NCI-H187 treated with DMSO at 0.1 percent for 48 hours (cell line): Measurements from ENCODE around the gene TMEM140.
"Not testable (repeated sequence)": the region's sequence is repeated elsewhere in the genome, so short reads cannot be mapped to it uniquely, and the experiment has no call there.

Source experiments
- DNase-seq: peaks from one replicate; lab custom pipeline; 2025; lab: John Stamatoyannopoulos, UW

The TMEM140 gene

DNA sequence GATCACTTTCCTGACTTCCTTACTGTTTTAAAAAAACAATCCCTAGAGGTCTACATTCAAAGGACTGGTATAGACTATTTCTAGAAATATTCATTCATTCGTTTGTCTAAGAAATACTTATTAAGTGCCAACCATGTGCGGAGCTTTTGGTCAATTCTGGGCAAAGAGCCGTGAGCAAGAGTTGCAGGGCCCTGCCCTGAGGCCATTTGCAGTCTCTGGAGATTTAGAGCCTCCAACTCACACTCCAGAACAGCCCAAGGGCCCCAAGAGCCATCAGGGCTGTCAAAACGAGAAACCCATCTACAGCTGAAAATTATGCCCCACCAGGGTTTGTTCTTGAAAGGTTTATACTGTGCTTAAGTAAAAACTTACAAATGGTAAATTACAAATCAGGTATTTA, 47.3 kb downstream of the TMEM140 start:
- DNase-seq, result no peak

DNA sequence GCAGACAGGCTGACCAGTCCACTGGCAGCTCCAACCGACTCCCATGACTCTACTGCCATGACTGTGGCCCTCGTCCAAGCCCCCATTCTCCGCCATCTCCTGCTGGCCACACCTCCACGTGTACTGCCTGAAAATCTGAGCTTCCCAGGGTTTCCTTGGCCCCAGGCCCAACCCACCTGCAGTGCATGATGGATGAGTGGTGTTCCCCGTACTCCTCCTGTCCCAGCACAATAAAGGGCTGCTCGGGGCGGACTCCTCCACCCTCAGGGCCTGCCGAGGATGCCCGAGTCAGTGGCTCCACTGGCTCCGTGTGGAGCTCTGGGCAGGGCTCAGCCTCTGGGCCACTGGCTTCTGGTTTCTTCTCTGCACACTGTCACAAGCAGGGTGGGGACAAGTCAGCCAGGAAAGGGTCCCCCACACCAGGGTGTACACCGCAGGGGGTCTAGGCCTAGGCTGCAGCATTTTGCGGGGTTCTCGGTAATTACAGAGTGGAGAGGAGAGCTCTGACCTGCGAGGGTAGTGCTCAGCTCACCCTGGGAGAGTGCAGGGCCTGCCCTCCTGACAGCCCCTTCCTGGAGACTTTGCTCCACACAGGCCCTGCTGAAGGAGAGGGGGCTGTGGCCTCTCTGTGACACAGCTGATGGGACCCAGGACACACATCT, 48.2 kb downstream of the TMEM140 start:
- DNase-seq, result no peak

DNA sequence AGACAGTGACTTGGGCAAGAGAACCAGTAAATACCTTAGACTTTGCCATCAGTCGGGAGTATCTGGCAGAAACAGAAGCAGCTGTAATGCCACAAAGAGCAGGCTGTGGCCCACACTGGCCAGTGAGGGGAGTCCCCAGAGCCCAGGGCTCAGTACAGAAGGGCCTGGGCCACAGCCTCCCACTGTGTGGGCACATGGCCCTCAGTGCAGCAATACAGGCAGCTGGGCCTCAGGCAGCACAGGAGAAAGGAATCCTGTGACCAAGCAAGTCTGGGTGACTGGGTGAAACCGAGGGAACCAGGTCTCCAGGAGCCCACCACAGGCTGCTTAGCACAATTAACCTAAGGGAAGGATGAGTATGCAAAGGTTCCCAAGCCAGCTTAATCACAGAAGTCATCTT, 49.5 kb downstream of the TMEM140 start:
- no peak for DNase-seq

DNA sequence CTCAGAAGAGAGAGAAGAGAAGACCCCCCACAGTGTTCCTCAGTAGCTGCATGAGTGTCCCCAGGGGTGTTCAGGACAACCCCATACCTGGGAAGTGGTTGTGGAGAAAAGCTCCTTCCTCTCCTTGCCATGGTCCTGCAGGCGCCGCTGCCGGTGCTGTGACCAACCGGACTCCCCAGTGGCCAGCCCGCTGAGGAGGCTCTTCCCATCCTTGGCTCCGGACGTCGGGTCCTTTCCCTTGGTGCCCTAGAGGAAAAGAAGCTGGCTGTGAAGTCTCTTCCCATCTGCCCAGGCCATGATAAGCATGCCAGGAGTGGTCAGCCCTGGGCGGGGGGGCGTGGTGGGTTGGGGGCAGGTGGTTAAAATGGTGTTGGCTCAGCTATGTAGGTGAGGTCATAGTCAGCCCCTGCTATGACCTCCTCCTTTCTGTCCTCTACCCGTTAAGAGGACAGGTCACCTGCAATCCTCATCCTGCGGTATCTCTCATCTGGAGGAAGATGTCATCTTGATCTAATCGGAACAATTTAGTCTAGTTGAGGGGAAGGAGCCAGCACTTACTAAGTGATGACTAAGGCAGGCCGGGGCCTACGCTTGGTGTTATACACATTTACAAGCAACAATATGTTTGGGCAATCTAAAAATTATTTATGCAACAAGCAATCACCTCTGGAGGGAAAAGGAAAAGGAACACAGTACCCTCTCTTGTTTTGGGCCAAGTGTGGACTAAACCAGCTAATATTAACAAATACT, 50.2 kb downstream of the TMEM140 start:
- DNase-seq, result no peak

DNA sequence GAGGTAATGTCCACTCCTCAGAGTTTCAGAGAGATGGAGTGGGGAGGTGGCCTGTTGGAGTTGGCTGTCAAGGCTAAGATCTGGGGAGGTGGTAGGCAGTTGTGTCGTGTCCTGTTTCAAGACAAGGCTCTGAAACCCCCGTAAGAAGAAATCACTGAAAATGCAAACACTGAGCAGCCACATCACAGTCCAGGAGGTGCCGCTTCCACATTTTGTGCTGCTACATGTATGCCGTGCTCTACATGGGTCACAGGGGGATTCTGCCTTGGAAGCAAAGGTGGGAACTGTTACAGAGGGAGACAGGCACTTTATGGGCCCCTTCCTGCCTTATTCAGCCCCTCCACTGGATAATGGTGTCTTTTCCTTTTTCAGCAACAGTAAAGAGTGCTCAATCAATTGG, 51.6 kb downstream of the TMEM140 start:
- no peak for DNase-seq

DNA sequence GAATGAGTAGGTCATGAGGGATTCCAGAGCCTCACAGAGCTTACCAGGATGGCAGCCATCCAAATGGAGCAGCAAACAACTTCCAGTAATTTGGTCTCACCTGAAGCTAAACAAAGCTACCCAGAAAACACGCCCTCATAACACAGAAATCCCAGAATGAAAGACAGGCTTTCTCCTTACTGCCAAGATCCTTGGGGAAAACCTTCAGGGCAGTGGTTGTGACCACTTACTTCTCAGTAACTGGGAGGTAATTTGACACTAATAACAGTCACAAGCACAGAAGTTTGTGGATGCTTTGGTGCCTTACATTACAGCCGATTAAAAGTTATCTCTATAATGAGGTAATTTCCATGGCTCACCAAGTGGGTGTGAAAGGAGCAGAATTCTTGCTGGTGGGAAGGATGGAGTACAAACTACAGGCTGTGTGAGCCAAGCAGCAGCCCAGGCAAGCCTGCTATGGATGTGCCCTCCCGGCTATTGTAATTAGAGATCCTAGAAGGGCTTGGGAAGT, 53.0 kb downstream of the TMEM140 start:
- DNase-seq, result no peak

DNA sequence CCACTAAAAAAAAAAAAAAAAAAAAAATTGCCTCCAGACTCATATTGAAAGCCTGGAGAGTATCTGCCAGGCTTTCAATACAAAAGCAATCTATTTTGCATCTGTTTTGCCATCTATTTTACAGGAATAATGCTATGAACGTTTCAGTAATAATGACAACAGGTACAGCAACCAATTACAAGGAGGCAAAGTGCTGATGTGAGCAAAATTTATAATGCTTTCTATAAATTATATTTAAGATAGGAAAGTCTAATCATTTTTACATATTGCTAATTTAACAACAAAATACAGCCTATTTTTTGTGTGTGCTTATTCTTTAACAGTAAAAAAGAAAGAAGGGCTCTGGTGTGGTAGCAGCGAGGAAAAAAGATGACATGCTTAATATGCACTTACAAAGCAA, 53.5 kb downstream of the TMEM140 start:
- DNase-seq, result no peak

DNA sequence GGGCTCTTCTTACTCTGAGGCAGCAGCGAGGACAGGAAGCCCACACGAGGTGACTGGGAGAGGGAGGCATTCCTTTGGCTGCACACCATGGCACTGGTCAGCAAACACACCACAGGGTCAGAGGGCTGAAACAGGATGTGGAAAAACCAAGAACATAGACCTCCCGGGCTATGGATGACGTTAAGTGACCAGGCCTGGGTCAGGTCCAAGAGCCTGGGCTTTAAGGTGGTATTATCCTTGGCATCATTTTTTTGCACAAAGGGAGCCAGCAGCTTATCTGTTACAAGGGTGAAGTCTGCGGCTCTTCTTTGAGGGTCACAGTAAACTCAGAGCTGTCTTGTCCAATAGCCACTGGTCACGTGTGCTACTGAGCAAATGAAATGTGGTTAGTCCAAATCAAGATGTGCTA, 56.5 kb downstream of the TMEM140 start:
- no peak for DNase-seq

DNA sequence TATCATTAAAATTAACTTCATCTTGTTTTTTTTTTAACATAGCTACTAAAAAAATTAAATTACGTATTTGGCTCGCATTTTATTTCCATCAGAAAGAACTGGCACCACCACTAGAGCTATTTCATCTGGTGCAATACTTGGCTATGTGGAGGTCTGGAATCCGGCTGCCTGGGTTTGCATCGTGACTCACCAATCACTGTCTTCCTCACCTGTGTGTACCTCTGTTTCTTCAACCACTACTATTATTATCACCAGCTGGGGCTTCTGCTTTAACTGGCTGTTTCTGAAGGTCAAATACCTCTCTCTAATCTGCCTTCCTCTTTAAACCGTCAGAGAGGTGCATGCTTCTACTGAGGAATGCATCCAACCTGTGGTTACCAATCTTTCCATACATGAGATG, 57.0 kb downstream of the TMEM140 start:
- DNase-seq, result no peak

DNA sequence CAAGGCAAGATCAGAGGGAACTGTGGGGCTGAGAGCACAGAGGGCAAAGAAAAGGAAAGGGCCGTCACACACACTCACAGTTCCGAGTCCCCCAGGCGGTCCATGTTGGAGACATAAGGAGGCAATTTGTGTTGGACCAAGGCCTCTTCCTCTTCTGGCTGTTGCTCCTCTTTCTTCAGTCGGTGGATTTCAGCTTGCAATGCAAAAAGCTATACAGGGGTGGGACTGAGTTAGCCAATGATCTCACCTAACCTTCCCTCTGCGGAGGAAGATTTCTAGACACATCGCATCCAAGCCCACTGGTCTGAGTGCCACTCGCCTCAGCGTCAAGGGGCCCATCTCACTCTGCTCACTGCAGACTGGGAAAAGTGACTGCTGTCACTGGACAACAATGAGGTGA, 58.0 kb downstream of the TMEM140 start:
- DNase-seq, result no peak

DNA sequence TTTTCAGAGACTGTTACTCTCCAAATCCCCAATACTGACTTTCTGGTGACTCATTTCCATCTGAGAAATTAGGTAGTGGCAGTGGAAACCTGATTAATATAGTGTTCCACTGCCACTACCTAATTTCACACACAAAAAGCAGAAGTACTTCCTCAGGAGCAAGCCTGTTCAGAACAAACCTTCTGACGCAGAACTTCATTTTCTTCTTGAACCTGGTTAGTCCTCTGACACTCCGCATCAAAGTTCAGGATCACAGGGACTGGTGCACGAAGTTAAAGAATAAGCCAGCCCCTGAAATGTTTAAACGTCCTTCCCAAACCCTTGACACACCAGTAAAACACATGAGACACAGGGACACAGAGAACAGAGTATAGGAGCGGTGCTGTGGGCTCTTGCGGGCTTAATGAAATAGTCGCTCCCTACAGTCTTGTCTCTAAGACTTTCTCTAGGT, 59.1 kb downstream of the TMEM140 start:
- no peak for DNase-seq

DNA sequence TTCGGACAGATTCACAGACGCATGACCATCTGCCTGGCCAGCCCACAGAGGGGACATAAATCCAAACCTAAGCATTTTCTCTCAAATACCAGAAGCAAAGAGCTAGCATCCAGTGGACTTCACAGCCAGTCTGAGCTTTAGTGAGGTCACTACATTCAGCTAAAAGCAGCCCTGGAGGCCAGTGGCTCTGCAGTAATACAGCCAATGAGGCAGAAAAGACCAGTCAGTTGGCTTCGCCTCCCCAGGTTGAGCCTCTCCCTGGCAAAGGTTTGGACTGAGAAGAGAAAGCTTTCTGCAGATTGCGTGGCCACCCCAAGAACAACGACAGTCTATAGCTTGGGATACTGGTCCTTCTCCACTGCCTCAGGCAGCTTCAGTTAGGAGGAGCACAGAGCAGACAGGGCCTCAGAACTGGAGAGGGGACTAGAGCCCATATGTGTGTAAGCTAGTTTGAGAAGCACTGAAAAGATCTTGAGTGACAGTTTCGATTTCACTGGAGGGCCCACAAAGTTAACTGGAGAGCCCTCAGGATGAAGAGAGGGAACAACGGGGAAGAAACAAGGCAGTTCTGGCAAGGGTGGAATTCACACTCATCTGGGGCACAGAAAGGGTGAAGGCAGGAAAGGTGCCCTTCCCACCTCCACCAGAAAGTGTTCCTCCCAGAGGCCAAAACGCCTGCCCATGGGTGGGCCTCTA, 59.7 kb downstream of the TMEM140 start:
- no peak for DNase-seq

DNA sequence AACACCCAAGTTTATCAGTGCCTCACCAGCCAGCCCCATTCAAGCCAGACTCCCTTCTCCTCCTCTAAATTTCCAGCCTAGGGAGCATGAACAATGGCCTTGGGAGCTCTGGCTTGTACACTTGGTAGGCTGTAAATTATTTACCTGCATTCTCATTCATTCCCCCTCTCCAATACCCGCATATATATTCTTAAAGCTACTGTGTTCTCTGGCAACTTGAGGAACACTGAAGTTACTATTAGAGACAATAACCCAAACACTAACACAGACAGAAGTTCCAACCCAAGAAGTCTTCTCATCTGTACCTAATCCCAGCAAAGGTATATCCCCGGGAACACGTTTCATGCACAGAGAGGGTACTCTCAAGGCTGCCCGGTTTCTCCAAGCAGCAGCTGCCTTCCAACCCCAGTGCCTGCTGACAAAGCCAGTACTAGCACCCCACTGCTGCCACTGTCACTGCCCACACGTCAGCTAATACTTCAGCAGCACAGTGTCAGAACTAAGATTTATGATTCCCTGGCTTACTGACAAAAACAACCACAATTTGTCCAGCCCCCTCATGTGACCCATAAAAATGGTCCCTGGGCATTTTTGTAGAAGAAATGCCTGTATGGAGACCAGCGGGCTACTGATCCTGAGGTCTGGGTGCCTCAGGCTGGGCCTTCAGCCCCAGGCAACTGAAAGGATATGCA, 60.4 kb downstream of the TMEM140 start:
- no peak for DNase-seq

DNA sequence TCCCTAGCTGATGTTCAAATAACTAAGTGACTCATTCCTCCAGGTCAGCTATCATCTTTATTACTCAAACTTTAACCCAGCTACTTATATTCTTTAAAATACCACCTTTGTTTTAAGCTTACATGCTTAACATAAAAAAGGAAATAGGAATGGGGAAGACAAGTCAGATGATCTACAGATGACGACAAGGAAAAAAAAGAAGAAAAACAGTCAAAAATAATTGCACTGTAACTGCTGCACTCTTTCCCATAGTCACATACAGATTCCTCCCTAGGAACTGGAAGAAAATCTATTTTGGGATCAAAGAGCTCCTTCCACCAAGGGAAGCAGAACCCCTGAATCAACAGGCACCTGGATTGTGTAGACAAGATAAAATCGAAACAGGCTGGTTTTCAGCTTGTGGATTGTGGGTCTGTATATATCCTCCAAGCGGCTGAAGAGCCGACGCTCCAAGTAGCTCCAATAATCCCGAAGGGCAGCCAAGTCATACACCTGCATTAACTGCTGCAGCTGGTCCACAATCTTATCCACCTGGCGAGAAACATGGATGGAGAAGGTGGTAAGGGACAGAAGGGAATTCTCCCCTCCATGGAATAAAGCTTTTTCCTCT, 61.5 kb downstream of the TMEM140 start:
- no peak for DNase-seq

DNA sequence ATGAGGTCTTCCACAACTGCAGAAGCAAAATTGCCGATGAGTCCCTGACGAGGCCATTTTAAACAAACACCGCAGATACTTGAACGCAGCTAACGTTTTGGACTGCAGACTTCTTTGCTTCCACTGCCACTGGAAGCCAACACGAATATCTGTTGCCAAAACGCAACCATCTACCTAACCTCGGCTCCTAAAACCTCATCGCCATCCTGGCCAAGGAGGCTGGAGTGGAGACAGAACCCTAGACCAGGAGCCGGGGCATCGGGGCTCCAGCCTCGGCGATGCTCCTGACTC, 63.0 kb downstream of the TMEM140 start:
- no peak for DNase-seq

DNA sequence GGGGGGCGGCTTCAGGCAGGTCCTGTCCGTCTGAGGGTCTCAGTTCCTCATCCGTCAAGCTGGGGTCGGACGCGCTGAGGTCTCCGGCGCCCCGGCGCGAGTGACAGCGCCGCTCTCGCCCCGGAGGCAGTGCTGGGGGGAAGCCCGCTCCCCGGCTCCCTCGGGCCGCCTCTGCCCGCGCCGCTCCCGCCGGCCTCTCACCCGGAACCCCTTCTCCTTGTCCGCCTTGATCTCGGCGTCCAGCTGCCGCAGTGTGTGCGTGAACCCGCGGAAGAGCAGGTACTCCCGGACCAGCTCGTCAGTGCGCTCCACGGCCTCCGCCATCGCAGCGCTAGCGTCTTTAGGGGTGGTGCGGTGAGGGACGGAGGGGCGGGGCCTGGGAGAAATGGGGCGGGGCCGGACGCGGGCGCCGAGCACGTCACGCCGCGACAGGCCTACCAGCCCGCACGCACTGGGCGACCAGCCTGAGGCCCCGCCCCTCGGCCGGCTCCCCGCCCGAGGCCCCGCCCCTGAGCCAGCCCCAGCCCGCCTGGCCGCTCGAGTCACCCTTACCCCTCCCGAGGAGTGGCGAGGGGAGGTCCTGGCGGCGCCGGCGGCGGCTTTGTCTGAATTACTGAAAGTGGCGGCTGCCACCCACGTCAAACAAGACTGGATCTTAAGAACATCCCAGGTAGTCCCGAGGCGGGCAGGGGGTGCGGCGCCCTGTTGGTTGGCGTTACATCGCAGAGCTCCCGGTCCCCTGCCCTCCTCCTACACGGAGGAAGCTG, 63.5 kb downstream of the TMEM140 start, which contains the start of gene WDR91:
Gene WDR91, minus strand, starts transcription at position 348 of the 767 bp plus-strand sequence. Its CDS starts 24 bp downstream, at position 324.
- DNase-seq, result peak; percentile 42

DNA sequence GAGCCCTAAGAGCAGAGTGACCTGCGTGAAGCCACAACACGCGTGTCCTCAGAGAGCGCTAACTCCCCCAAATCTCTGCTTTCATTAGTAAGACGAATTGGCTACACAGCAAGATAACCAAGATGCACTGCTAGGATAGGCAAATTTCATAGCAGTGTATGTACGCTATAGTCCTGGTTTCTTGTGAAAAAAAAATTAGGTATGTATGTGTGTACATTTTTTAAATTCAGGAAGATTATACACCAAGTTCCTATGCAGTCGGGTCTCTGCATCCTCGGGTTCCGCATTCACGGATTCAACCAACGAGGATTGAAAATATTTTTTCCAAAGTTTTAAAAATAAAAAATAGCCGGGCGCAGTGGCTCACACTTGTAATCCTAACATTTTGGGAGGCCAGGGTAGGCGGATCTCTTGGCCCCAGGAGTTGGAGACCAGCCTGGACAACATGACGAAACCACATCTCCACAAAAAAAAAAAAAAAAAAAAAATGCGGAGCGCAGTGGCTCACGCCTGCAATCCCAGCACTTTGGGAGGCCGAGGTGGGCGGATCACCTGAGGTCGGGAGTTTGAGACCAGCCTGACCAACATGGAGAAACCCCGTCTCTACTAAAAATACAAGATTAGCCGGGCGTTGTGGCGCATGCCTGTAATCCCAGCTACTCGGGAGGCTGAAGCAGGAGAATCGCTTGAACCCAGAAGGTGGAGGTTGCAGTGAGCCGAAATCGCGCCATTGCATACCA, 64.2 kb downstream of the TMEM140 start:
- not testable (repeated sequence) for DNase-seq

DNA sequence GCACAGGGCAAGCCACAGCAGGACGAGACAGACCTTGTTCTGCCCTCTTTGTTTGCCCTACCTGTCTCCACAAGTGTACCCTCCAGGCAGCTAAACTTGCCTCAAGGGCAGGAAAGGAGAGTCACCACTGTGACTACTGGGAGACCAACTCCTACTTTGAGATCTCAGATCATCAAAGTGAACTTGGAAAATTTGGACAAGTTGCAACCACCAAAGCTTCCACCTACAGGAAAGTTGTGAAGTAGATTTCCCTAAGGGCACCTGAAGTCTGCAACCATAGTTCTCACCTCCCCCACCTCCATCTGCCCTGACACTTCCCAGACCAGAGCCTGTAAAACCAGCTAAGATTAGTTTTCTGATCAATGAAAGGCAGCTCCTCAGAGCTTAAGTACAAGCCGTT, 66.0 kb downstream of the TMEM140 start:
- no peak for DNase-seq

DNA sequence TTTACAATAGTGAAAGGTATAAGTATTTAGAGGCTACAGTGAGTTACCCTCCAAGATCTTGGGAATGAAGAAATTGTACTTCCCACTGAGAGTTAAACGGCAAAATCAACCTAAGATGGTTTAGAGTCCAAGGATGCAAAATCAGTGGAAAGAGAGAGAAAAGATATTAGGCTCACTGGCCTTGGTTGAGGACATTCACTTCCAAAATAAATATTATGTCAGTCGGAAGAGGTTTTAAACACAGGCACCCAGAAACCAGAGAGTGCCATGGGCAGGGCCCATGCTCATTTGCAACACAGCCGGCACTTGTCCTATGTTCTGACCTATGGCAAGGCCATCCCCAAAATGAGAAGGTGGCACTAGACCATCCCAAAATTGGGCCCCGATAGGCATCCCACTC, 67.3 kb downstream of the TMEM140 start:
- no peak for DNase-seq

DNA sequence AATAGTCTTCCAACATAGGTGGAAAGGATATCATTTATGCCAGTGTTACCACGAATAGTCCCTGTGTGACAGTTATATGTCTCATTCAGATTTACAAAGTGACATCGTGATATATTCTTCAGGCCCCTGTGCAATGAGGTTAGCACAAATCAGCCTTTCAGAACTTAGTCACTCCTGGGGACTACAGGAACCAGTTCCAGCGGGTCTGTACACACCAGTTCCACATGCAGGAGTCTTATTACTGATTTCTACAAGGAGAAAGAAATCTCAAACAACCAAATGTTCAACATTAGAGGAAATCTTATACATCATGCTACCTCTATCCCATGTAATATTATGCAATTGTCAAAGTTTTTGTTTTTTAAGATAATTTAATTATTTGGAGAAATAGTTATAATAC, 67.8 kb downstream of the TMEM140 start:
- no peak for DNase-seq
